ENCODE measurements around the gene MCTP1.
"Not testable (repeated sequence)": the region's sequence is repeated elsewhere in the genome, so short reads cannot be mapped to it uniquely, and the experiment has no call there.

MCTP1 gene

GRCh38 chr5:94891565-94891964 lies 393.3 kb downstream of the MCTP1 start:
- DNase-seq (ENCODE audit: low read depth in 2 of 3, low spot score in 2 of 3), result no peak

DNA sequence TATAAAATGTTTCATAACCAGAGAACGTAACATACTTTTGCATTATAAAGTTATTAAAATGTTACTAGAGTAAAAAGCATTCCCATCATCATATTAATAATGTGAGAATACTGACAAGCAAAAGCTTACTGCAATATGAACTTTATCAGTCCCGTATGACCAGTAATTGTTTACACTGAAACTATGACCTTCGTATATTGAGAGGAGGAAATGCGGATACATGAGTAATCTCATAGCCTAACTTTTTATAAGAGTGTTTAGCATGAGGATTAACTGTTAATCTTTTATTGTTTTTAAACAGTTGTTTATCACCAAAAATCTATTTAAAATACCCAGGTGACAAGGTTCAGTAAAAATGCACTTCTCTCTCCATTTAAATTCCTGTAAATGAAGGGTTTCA lies 394.0 kb downstream of the MCTP1 start:
- DNase-seq (ENCODE audit: low read depth in 2 of 3, low spot score in 2 of 3), result no peak

- no peak for DNase-seq (ENCODE audit: low read depth in 2 of 3, low spot score in 2 of 3)
These were observed 396.2 kb downstream of the MCTP1 start for GRCh38 chr5:94888674-94889073.

DNA sequence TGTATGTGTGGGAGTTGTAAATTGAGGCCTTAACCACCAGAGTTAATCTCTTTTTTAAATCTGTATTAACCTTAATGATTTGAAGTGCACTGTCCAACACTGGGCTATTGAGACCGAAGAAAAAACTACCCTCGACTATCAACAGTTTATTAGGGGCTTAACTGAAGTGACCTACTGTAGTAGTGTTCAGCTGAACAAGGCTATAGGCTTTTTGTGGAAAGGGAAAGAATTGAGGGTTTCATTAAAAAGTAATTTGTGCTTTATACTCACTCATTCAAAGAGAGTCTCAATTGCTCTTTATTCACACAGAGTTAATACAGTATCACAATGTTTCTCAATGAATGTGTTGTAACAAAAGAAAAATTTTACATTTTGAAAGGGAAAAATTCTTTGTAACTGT lies 399.0 kb downstream of the MCTP1 start:
- no peak for DNase-seq (ENCODE audit: low read depth in 2 of 3, low spot score in 2 of 3)

- no peak for DNase-seq (ENCODE audit: low read depth in 2 of 3, low spot score in 2 of 3)
These were observed 400.6 kb downstream of the MCTP1 start for GRCh38 chr5:94884311-94884710.

DNA sequence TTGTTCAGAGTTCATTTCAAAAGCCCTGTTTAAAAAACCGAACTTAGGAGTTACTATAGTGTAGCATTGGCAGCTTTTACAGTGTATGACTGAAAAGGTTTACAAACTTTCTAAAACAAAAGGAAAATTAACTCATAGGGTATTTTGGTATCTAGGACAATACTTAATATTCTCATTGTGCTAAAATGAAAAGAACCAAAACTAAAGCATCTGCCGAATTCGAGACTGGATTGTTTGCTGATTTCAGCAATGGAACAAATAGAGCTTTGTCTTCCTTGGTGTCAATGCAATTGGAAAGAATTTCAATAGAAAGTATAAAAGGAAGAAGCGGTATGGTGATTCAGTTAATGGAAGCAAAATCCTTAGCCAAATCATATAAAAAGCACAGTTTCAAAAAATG lies 412.4 kb downstream of the MCTP1 start:
- DNase-seq (ENCODE audit: low read depth in 2 of 3, low spot score in 2 of 3), result no peak

DNA sequence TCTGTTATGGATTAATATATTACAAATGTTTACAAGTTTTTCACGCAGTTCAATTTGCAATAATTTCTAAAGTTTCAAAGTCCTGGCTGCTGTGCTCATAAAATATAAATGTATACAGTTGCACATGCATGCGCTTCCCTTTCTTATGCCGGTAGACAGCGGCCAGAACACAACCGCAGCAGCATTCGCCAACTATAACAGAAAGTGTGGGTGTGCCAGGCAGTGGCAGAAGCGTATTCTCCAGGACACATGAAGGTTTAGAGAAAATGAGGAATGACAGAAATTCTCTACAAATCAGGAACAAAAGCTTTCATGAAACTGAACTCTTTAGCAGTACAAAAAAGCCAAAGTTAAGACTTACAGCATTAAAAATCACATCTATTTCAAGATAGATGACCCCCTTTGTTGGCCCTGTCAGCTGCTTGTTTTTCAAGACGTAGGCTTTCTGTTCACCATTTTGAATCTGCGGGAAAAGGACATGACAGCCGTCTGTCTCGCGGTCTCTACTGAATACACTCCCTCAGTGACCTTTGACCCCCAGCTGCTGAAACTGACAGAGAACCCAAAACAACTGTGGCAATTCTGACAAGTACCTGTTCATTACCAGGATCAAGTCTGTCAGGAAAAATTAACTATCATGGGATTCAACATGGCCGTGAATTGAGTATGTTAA lies 414.2 kb downstream of the MCTP1 start:
- no peak for DNase-seq (ENCODE audit: low read depth in 2 of 3, low spot score in 2 of 3)

DNA sequence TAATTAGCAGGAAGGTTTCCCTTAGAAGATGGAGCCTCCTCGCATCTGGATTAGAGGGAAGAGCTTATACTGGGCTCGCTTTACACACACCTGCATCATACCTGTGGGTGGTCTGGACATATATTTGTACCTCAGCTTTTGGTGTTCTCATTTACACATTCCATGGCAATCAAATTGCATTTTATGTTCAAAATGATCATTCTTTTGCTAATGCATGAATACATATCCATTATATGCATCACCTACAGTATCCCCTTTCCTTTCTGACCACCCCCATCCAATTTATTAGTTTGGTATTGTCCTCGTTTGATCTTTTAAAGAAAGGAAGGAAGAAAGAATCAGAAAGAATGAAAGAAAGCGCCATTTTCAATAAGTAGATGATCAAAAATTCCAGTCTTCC lies 415.0 kb downstream of the MCTP1 start:
- DNase-seq (ENCODE audit: low read depth in 2 of 3, low spot score in 2 of 3), result no peak

GRCh38 chr5:94863951-94864350 lies 420.9 kb downstream of the MCTP1 start:
- DNase-seq (ENCODE audit: low read depth in 2 of 3, low spot score in 2 of 3), result no peak

- no peak for DNase-seq (ENCODE audit: low read depth in 2 of 3, low spot score in 2 of 3)
These were observed 427.8 kb downstream of the MCTP1 start for GRCh38 chr5:94857111-94857510.

DNA sequence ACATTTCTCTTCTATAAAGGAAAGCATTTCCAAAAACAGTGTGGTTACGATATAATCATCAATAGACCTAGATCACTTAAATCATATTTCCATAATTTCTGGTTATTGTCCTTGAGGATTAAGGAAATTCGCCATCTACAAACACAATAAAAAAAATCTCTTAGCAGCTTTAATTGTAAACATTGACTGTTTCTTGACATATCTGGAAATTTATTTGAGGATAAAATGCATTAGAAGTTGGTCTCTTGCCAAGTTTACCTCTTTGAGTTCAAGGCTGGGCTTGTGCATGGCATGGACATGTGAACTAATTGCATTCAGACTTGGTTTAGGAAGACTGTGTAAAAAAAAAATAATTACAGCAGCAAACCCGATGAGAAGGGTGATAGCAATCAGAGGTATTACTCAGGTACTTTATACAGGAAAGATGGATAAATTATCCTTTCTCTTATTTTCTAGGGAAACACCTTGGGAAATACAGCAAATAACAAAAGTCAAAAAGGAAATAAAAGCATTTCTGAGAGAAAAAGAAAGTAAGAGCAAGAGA lies 428.6 kb downstream of the MCTP1 start:
- no peak for DNase-seq (ENCODE audit: low read depth in 2 of 3, low spot score in 2 of 3)

DNA sequence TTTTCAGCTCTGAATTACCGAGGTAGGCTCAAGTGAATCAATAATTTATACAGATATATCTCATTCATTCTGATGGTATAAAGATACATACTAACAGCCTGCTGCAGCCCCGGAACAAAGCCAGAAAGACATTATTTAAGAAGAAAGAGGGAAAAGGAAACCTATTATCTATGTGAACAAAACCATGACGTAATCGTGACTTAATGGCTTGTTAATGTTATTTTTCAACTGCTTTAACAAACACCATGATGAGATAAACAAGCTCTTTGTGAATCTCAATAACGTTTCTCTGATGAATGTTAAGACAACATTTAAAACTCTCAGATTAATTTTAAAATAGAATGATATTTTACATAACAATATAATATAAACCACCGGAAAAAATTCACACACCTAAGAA lies 429.4 kb downstream of the MCTP1 start:
- DNase-seq (ENCODE audit: low read depth in 2 of 3, low spot score in 2 of 3), result no peak

GRCh38 chr5:94853120-94853519 lies 431.8 kb downstream of the MCTP1 start:
- no peak for DNase-seq (ENCODE audit: low read depth in 2 of 3, low spot score in 2 of 3)

DNA sequence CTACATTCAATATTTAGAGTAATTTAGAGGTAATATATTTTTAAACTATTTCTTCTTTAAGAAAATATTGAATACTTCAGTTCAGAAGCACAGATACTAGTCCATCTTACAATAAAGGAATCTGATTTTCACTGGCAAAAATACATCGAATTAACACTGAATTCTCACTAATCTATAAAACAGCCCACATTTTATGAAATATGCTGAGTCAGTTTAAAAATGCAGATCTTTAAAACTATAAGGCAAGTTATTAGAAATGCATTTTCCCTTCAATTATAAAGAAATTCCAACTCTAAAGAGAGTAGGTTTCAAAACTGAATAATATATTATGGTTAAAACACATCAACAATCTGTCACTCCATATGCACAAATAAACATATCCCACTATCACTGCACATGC lies 433.9 kb downstream of the MCTP1 start:
- no peak for DNase-seq (ENCODE audit: low read depth in 2 of 3, low spot score in 2 of 3)

DNA sequence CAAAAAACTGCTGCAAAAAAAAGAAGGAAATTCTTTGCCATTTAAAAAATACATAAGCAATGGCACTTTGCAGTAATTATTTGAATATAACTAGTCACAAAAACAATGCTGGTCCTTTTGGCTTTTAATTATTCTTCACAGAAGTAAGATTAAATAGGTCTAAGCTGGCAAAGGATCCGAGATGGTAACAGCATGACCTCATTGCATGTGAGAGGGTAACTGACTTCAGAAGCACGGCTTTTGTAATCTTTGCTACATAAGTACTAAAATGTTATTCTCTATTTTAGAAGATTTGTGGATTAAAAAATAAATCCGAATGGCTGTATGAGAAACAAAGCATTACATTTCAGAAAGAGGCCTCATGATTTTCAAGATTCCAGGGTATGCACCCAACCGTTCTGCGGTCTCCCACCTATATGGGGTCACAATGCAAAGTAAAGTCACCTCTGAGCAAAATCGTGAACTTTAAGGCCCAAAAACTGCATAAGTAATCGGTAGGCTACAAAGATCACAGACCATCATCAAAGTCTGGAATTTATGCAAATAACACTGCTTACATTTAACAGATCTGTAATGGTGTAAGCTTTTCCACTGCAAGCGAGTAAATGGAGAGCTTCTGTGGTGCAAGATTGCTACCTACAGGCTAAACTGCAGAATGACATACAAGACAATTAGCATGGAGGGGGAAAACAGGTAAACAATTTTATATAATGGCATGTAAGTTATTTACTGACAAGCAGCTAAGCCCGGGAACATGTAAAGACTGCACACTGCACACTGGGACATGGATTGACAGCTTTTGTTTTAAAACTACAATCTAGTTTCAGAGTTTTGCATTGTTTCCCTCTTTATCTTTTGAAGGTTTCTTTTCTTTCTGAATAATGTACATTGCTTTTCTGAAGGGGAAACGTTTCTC lies 434.8 kb downstream of the MCTP1 start:
- DNase-seq (ENCODE audit: low read depth in 2 of 3, low spot score in 2 of 3), result no peak

- no peak for DNase-seq (ENCODE audit: low read depth in 2 of 3, low spot score in 2 of 3)
These were observed 435.6 kb downstream of the MCTP1 start for GRCh38 chr5:94849324-94849723.

GRCh38 chr5:94847726-94848125 lies 437.2 kb downstream of the MCTP1 start:
- no peak for DNase-seq (ENCODE audit: low read depth in 2 of 3, low spot score in 2 of 3)

DNA sequence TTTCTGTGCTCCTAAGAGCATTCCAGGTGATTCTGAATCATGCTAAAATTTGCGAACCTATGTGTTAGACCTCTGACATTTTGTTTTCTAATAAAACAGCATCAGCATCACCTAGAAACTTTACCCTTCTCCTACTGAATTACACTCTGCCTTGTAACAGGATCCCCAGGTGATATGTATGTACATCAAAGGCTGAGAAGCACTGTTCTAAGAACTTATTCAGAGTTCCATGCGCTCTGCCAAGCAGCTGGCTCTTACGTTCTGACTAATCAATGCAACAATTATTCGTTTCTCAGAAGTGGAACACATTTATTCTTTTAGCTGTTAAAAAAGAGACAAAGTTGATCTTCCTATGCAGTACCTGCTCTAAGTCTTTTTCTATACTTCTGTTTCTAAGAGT lies 437.9 kb downstream of the MCTP1 start:
- DNase-seq (ENCODE audit: low read depth in 2 of 3, low spot score in 2 of 3), result no peak

DNA sequence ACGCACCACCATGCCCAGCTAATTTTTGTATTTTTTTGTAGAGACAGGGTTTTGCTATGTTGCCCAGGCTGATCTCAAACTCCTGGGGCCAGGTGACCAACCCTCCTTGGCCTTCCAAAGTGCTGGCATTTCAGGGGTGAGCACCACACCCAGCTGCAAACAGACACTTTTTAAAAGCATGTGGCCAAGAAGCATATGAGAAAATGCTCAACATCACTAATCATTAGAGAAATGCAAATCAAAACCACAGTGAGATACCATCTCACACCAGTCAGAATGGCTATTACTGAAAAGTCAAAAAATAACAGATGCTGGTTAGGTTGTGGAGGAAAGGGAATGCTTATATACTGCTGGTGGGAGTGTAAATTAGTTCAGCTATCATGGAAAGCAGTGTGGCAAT lies 439.2 kb downstream of the MCTP1 start:
- DNase-seq (ENCODE audit: low read depth in 2 of 3, low spot score in 2 of 3), result not testable (repeated sequence)

- no peak for DNase-seq (ENCODE audit: low read depth in 2 of 3, low spot score in 2 of 3)
These were observed 443.1 kb downstream of the MCTP1 start for GRCh38 chr5:94841598-94842322.

- DNase-seq (ENCODE audit: low read depth in 2 of 3, low spot score in 2 of 3), result no peak
These were observed 451.0 kb downstream of the MCTP1 start for GRCh38 chr5:94833851-94834250.

- no peak for DNase-seq (ENCODE audit: low read depth in 2 of 3, low spot score in 2 of 3)
These were observed 452.2 kb downstream of the MCTP1 start for GRCh38 chr5:94832685-94833084.
